ENCODE data around the gene MAD1L1.

DNA sequence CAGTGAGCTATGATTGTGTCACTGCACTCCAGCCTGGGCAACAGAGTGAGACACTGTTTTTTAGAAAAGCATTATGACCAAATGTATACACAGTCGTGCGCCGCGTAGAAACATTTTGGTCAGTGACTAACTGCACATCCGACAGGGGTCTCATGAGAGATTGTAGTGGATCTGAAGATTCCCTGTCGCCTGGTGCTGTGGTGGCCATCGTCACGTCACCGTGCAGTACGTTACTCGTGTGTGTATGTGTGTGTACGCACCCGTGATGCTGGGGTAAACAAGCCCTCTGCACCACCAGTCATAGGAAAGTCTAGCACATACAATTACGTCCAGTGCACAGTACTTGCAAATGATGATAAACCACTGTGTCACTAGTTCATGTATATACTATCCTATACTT is 453.3 kb downstream of the MAD1L1 start:
- TF ChIP-seq EZH2 (IDR thresholded peaks at IDR 0.05; ENCODE audit: borderline replicate concordance, low read depth, low read length, severe bottlenecking) (no peak), CTCF (IDR thresholded peaks at IDR 0.05; ENCODE audit: extremely low read depth in 1 of 2, insufficient read depth in 1 of 2, low read depth in 1 of 2, low read length in 2 of 2) (no peak), POLR2AphosphoS5 (IDR thresholded peaks at IDR 0.05; ENCODE audit: insufficient read depth, low read depth, low read length) (no peak), MYC (IDR thresholded peaks at IDR 0.05; ENCODE audit: low read depth, low read length) (no peak), JUN (IDR thresholded peaks at IDR 0.05; ENCODE audit: borderline replicate concordance, insufficient read depth, insufficient read length, low read depth) (no peak), FOS (IDR thresholded peaks at IDR 0.05; ENCODE audit: borderline replicate concordance, insufficient read depth, low read length) (no peak)
